Vagina (tissue), 2 donors: ENCODE measurements around the gene VPS41.

ENCODE experiments used
- POLR2A ChIP-seq, 2 donors: fragments of 450-650 bp; IDR thresholded peaks; one replicate each; pipeline ENCODE4 v1.6.1; 2017; ENCODE audit warnings: antibody characterized with exemption in 2 of 2, mild to moderate bottlenecking in 2 of 2, moderate library complexity in 2 of 2
- POLR2AphosphoS5 ChIP-seq, 2 donors: sonication (generic); formaldehyde crosslinking; IDR thresholded peaks; one replicate each; pipeline ENCODE4 v1.9.0; 2017; ENCODE audit warnings: antibody characterized with exemption in 2 of 2, mild to moderate bottlenecking in 2 of 2, low read depth in 1 of 2; ENCODE audit not compliant: insufficient read depth in 1 of 2
- TF ChIP-seq, protein P1 (sequence below), 3 experiments: fragments of 450-650 bp in 2 of 3; fragments of 200-600 bp in 1 of 3; sonication (generic) in 1 of 3; IDR thresholded peaks; one replicate each; pipeline ENCODE4 v1.5.1; 2017 to 2019; ENCODE audit warnings: antibody characterized with exemption in 3 of 3, mild to moderate bottlenecking in 2 of 3, moderate library complexity in 2 of 3

DNA sequence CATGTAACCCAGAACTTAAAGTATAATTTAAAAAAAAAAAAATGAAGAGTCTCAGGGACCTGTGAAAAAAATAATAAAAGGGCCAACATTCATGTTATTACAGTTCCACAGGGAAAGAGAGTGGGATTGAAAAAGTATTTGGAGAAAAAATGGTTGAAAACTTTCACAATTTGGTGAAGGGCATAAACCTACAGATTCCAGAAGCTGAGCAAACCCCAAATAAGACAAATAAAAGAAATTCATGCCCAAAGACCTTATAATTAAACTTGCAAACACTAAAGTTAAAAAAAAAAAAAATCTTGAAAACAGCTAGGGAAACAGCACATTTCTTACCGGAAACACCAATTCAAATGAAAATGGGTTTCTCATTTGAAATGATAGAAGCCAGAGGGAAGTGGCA, 19.9 kb downstream of the VPS41 start:
- TF ChIP-seq, protein P1, sequence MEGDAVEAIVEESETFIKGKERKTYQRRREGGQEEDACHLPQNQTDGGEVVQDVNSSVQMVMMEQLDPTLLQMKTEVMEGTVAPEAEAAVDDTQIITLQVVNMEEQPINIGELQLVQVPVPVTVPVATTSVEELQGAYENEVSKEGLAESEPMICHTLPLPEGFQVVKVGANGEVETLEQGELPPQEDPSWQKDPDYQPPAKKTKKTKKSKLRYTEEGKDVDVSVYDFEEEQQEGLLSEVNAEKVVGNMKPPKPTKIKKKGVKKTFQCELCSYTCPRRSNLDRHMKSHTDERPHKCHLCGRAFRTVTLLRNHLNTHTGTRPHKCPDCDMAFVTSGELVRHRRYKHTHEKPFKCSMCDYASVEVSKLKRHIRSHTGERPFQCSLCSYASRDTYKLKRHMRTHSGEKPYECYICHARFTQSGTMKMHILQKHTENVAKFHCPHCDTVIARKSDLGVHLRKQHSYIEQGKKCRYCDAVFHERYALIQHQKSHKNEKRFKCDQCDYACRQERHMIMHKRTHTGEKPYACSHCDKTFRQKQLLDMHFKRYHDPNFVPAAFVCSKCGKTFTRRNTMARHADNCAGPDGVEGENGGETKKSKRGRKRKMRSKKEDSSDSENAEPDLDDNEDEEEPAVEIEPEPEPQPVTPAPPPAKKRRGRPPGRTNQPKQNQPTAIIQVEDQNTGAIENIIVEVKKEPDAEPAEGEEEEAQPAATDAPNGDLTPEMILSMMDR (IDR thresholded peaks at IDR 0.05), result no peak
- no peak for TF ChIP-seq POLR2A (IDR thresholded peaks at IDR 0.05)
- TF ChIP-seq POLR2AphosphoS5 (IDR thresholded peaks at IDR 0.05; ENCODE audit: insufficient read depth in 1 of 2, low read depth in 1 of 2), result no peak
